ENCODE measurements around the gene RASL12. TPM values are rescaled to one million over a fixed set of nuclear protein-coding genes. Genes with fewer than 3 reads are reported as not detected.
"Not testable (repeated sequence)": the region's sequence is repeated elsewhere in the genome, so short reads cannot be mapped to it uniquely, and the experiment has no call there.

Gene RASL12
- total and polyA plus RNA-seq, 2 donors (not counting 1 experiment from before 2014, with no cell fraction given) = not detected

- no peak overlapping the region for H3K9ac ChIP-seq (ENCODE audit: low read length)
- H3K4me1 Mint-ChIP-seq = no peaks in the 10 kb centered on the region
- 80% methylated on average over 1 of the region's 7 CpGs for WGBS (ENCODE audit: insufficient coverage)
- no peaks in the 10 kb centered on the region for H3K27me3 ChIP-seq (replicated peaks in 1 of 4; ENCODE audit: control extremely low read depth in 1 of 4, control insufficient read depth in 3 of 4, insufficient read depth in 4 of 4, low read length in 3 of 4)
- no peak overlapping the region for H3K27ac ChIP-seq (ENCODE audit: low read length in 2 of 2)
- TF ChIP-seq CTCF (IDR thresholded peaks at IDR 0.05) (no peak), EZH2 (IDR thresholded peaks at IDR 0.05; ENCODE audit: borderline replicate concordance, insufficient read depth, low read depth, low read length, poor library complexity, severe bottlenecking) (no peak)
- DNase-seq = no peak
- H3K4me3 Mint-ChIP-seq = no peak overlapping the region
- H3K79me2 ChIP-seq (ENCODE audit: control insufficient read depth, insufficient read depth, low read length) = no peaks in the 10 kb centered on the region
- H4K20me1 ChIP-seq (ENCODE audit: control insufficient read depth, insufficient read depth, low read length, poor library complexity, severe bottlenecking) = no peaks in the 10 kb centered on the region
- intact Hi-C loops (cut with micrococcal nuclease) = no loop called here
- no peaks in the 10 kb centered on the region for H3K9me3 Mint-ChIP-seq (ENCODE audit: insufficient read depth)
- H3K27ac Mint-ChIP-seq = no peak overlapping the region
- POLR2A ChIA-PET = no interaction called here
- no peaks in the 10 kb centered on the region for H3K4me1 ChIP-seq (ENCODE audit: control insufficient read depth in 2 of 2, insufficient read depth in 2 of 2, low read length in 2 of 2)
- H3K36me3 ChIP-seq (replicated peaks in 1 of 2; ENCODE audit: control extremely low read depth in 1 of 2, control insufficient read depth in 1 of 2, extremely low read depth in 1 of 2, insufficient read depth in 2 of 2, low read length in 1 of 2) = peaks cover 1 to 20% of the 10 kb centered on the region in 2 experiments
- no peak overlapping the region for H3K4me3 ChIP-seq (ENCODE audit: control extremely low read depth in 1 of 5, extremely low read depth in 1 of 5, insufficient read depth in 1 of 5, low read depth in 2 of 5, low read length in 4 of 5)
- no peak for ATAC-seq (ENCODE audit: low read depth)
- no peak overlapping the region for H3K4me2 ChIP-seq (replicated peaks; ENCODE audit: low read depth, low read length, poor library complexity, severe bottlenecking)
- no peaks in the 10 kb centered on the region for H3K27me3 Mint-ChIP-seq
- H2AFZ ChIP-seq (ENCODE audit: insufficient read depth, low read depth, low read length, poor library complexity, severe bottlenecking) = no peak overlapping the region
- no peaks in the 10 kb centered on the region for H3K9me3 ChIP-seq (ENCODE audit: control extremely low read depth in 1 of 3, control insufficient read depth in 2 of 3, insufficient read depth in 1 of 3, low read length in 2 of 3)
- CTCF ChIA-PET = interaction anchor here (0.5 to 1.5 kb wide), 2 partner anchors 14 to 673 kb away, joined by 3 to 4 read pairs; partner anchors contain the start of gene UBAP1L
Measured at GRCh38 chr15:65100442-65100841, 32.7 kb upstream of the RASL12 start.

- POLR2A ChIA-PET; H3K9me3 ChIP-seq (ENCODE audit: control extremely low read depth in 1 of 3, control insufficient read depth in 2 of 3, insufficient read depth in 1 of 3, low read length in 2 of 3); intact Hi-C loops (cut with micrococcal nuclease); H3K9ac ChIP-seq (ENCODE audit: low read length); H3K9me3 Mint-ChIP-seq (ENCODE audit: insufficient read depth); H3K79me2 ChIP-seq (ENCODE audit: control insufficient read depth, insufficient read depth, low read length); H3K4me1 ChIP-seq (ENCODE audit: control insufficient read depth in 2 of 2, insufficient read depth in 2 of 2, low read length in 2 of 2); H3K27ac ChIP-seq (ENCODE audit: low read length in 2 of 2); H3K27me3 ChIP-seq (replicated peaks in 1 of 4; ENCODE audit: control extremely low read depth in 1 of 4, control insufficient read depth in 3 of 4, insufficient read depth in 4 of 4, low read length in 3 of 4); H3K27ac Mint-ChIP-seq; DNase-seq; H3K4me2 ChIP-seq (replicated peaks; ENCODE audit: low read depth, low read length, poor library complexity, severe bottlenecking); H3K27me3 Mint-ChIP-seq; H3K4me3 ChIP-seq (ENCODE audit: control extremely low read depth in 1 of 5, extremely low read depth in 1 of 5, insufficient read depth in 1 of 5, low read depth in 2 of 5, low read length in 4 of 5); H3K4me3 Mint-ChIP-seq; H3K4me1 Mint-ChIP-seq; ATAC-seq (ENCODE audit: low read depth); H2AFZ ChIP-seq (ENCODE audit: insufficient read depth, low read depth, low read length, poor library complexity, severe bottlenecking); H4K20me1 ChIP-seq (ENCODE audit: control insufficient read depth, insufficient read depth, low read length, poor library complexity, severe bottlenecking): not testable (repeated sequence)
- CTCF ChIA-PET = interaction anchor here (0.5 kb wide), 1 partner anchor 673 kb away, joined by 4 read pairs; no protein-coding TSS in a partner anchor
- WGBS (ENCODE audit: insufficient coverage) = 100% methylated on average over 5 of the region's 10 CpGs
- peaks cover 1 to 19% of the 10 kb centered on the region in 2 experiments for H3K36me3 ChIP-seq (replicated peaks in 1 of 2; ENCODE audit: control extremely low read depth in 1 of 2, control insufficient read depth in 1 of 2, extremely low read depth in 1 of 2, insufficient read depth in 2 of 2, low read length in 1 of 2)
Measured at GRCh38 chr15:65099801-65100200, 32.0 kb upstream of the RASL12 start.

Measured in B cell (primary cell).